Peyer's patch (tissue), 4 donors: ENCODE measurements around the gene RPTOR. TPM values are rescaled to one million over a fixed set of nuclear protein-coding genes. Genes with fewer than 3 reads are reported as not detected.

Experiments
- DNase-seq, 3 donors: peaks; one replicate each; pipeline ENCODE4 v3.0.0-alpha.2; 2017 to 2019
- H3K27ac ChIP-seq, 4 donors: fragments of 200-600 bp; sonication (generic); one replicate each; pipeline ENCODE4 v1.5.1; 2016 to 2019
- H3K27me3 ChIP-seq, 2 donors: fragments of 200-600 bp; sonication (generic); one replicate each; pipeline ENCODE4 v1.5.1; 2019
- H3K36me3 ChIP-seq, 3 donors: fragments of 200-600 bp; sonication (generic); one replicate each; pipeline ENCODE4 v1.5.1; 2016 to 2019
- H3K4me1 ChIP-seq, 4 donors: fragments of 200-600 bp; sonication (generic); one replicate each; pipeline ENCODE4 v1.5.1; 2016 to 2019
- H3K4me3 ChIP-seq, 4 donors: fragments of 200-600 bp; sonication (generic); 1 replicate in 3 of 4; 2 replicates in 1 of 4; pipeline ENCODE4 v1.5.1; 2016 to 2019; ENCODE audit warnings: mild to moderate bottlenecking in 1 of 4
- H3K9me3 ChIP-seq, 4 donors: fragments of 200-600 bp; sonication (generic); one replicate each; pipeline ENCODE4 v1.5.1; 2016 to 2019; ENCODE audit warnings: mild to moderate bottlenecking in 1 of 4
- CTCF ChIP-seq, 6 experiments: fragments of 450-650 bp in 4 of 6; fragments of 200-600 bp in 2 of 6; sonication (generic) in 1 of 6; IDR thresholded peaks; one replicate each; pipeline ENCODE4 v1.5.1; 2017 to 2019; ENCODE audit warnings: antibody characterized with exemption in 6 of 6, mild to moderate bottlenecking in 3 of 6, moderate library complexity in 1 of 6
- POLR2A ChIP-seq, 2 donors: fragments of 450-650 bp; IDR thresholded peaks; one replicate each; pipeline ENCODE4 v1.5.1; 2017; ENCODE audit warnings: antibody characterized with exemption in 2 of 2, mild to moderate bottlenecking in 2 of 2, moderate library complexity in 2 of 2
- total RNA-seq, 4 donors: library from RNA; depleted of rRNA; stranded (reverse); fragments of >200 nt; gene quantifications; one replicate each; pipeline ENCODE4 v1.1.0, GENCODE V29; 2016

The RPTOR gene
- total RNA-seq, 4 donors from 2014 or later, result 42.4 to 73.6 (median 64.2) TPM

DNA sequence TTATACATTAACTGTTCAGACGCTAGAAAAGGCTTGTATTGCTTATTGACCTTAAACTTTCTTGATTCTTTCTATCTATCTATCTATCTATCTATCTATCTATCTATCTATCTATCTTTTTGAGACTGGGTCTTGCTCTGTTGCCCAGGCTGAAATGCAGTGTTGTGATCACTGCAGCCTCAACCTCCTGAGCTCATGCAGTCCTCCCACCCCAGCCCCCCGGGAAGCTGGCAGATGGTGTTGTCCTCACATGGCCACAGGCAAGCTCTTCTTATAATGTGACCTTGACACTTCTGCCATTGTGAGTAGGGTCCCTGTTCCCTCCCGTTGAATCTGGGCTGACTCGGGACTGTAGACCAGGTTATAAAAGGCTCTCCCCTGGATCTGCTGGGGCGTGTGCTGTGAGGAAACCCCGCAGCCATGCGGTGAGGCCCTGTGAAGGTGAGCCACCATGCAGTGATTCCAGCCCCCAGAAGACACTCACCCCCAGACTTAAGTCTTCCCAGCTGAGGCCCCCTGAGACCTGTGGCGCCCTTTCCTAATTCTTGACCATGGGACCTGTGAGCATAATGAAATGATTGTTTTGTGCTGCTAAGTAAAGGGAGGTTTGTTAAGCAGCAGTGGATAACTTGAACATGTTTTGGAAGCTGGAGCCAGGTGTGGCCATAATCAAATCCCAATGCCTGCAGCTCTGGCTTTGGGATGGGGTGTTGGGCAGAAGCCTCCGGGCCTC is 54.3 kb downstream of the RPTOR start:
- Histone ChIP-seq H3K27me3 (no peaks in the 10 kb centered on the region), H3K9me3 (no peaks in the 10 kb centered on the region), H3K4me1 (peaks cover 0 to 21% (median 4%) of the 10 kb centered on the region in 4 donors), H3K4me3 (no peak overlapping the region), H3K36me3 (no peaks in the 10 kb centered on the region), H3K27ac (peak overlapping the region in 3 of 4 donors; percentile 55 to 83 (median 71))
- TF ChIP-seq POLR2A (IDR thresholded peaks at IDR 0.05) (no peak), CTCF (IDR thresholded peaks at IDR 0.05) (no peak)
- no peak for DNase-seq

DNA sequence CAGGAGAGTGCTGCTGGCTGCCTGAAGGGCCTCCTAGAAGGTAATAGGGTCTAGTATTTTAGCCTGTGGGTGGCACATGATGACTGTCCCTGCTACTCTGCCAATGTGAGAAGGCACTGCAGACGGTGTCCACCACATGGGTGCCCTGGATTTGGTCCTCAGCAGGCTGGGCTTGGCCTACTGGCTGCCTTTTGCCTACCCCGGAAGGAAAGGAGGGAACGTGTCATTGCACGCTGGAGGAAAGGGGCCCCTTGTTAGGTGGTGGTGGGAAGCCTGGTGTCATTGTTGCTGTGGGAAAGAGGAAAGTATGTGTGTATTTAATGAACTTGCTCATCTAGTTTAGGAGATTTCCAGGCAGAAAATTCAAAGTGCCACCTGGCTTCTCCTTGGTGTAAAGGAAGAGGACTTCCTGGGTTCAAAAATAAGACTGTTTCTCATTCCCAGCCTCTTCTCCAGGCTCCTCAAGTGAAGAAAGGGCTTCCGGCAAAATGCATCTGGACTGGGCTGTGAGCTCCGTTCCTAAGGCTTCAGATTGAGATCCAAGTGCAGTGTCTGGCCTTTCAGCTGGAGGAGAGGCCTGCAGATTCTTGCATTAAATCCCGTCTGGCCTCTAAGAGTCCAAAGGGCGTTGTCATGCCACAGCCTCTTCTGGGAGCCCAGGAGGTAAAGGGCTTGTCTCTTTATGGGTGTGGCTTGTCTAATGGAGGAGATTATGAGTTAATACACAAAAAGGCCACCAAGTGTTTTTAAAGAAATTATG is 55.1 kb downstream of the RPTOR start:
- no peaks in the 10 kb centered on the region for H3K9me3 ChIP-seq
- no peak for TF ChIP-seq CTCF (IDR thresholded peaks at IDR 0.05)
- TF ChIP-seq POLR2A (IDR thresholded peaks at IDR 0.05), result no peak
- peak overlapping the region in 3 of 4 donors; percentile 55 to 83 (median 71) for H3K27ac ChIP-seq

GRCh38 chr17:80601146-80601545 is 56.5 kb downstream of the RPTOR start:
- no peak overlapping the region for H3K27ac ChIP-seq
- H3K36me3 ChIP-seq, result no peaks in the 10 kb centered on the region
- H3K27me3 ChIP-seq, result no peaks in the 10 kb centered on the region
- H3K9me3 ChIP-seq, result no peaks in the 10 kb centered on the region
- TF ChIP-seq CTCF (IDR thresholded peaks at IDR 0.05) (no peak), POLR2A (IDR thresholded peaks at IDR 0.05) (no peak)
- H3K4me1 ChIP-seq, result peaks cover 0 to 21% (median 4%) of the 10 kb centered on the region in 4 donors
- H3K4me3 ChIP-seq, result no peak overlapping the region
- DNase-seq, result no peak

More for the DNA sequence above, 55.1 kb downstream of the RPTOR start:
- peak in 2 of 3 donors; percentile 66 to 85 for DNase-seq
- Histone ChIP-seq H3K4me3 (no peak overlapping the region), H3K4me1 (peaks cover 0 to 21% (median 4%) of the 10 kb centered on the region in 4 donors), H3K36me3 (no peaks in the 10 kb centered on the region), H3K27me3 (no peaks in the 10 kb centered on the region)

- TF ChIP-seq CTCF (IDR thresholded peaks at IDR 0.05), result no peak
- no peak for TF ChIP-seq POLR2A (IDR thresholded peaks at IDR 0.05)
- H3K27ac ChIP-seq, result no peak overlapping the region
- H3K4me1 ChIP-seq, result peaks cover 0 to 21% (median 4%) of the 10 kb centered on the region in 4 donors
- DNase-seq, result no peak
- no peak overlapping the region for H3K4me3 ChIP-seq
- no peaks in the 10 kb centered on the region for H3K36me3 ChIP-seq
- no peaks in the 10 kb centered on the region for H3K27me3 ChIP-seq
- H3K9me3 ChIP-seq, result no peaks in the 10 kb centered on the region
These were observed 58.8 kb downstream of the RPTOR start for GRCh38 chr17:80603396-80603795.

- Histone ChIP-seq H3K27ac (no peak overlapping the region), H3K9me3 (no peaks in the 10 kb centered on the region), H3K4me1 (peaks cover 0 to 17% (median 4%) of the 10 kb centered on the region in 4 donors), H3K36me3 (no peaks in the 10 kb centered on the region), H3K4me3 (no peak overlapping the region), H3K27me3 (no peaks in the 10 kb centered on the region)
- TF ChIP-seq CTCF (IDR thresholded peaks at IDR 0.05), result no peak
- no peak for TF ChIP-seq POLR2A (IDR thresholded peaks at IDR 0.05)
- DNase-seq, result no peak
These were observed 59.5 kb downstream of the RPTOR start for GRCh38 chr17:80604009-80604669.
